NOMO-1 (cell line): ENCODE measurements around the gene KIR2DL3.
"Not testable (repeated sequence)": the region's sequence is repeated elsewhere in the genome, so short reads cannot be mapped to it uniquely, and the experiment has no call there.

ENCODE experiments used
- DNase-seq, 2 experiments: peaks; one replicate each; lab custom pipeline; 2025; ENCODE audit not compliant: unreplicated experiment in 2 of 2; lab: John Stamatoyannopoulos, UW

Gene KIR2DL3

GRCh38 chr19:54786091-54786723 is 47.9 kb downstream of the KIR2DL3 start:
- not testable (repeated sequence) for DNase-seq

- DNase-seq: peak; percentile 52 to 74
These were observed 49.8 kb downstream of the KIR2DL3 start for GRCh38 chr19:54788154-54788553.

- DNase-seq: no peak
These were observed 52.4 kb downstream of the KIR2DL3 start for GRCh38 chr19:54790711-54791110.

- no peak for DNase-seq
These were observed 53.2 kb downstream of the KIR2DL3 start for GRCh38 chr19:54791476-54791875.

- DNase-seq: peak; percentile 27 to 53
These were observed 54.5 kb downstream of the KIR2DL3 start for GRCh38 chr19:54792814-54793213.

GRCh38 chr19:54795758-54796157 is 57.4 kb downstream of the KIR2DL3 start:
- peak; percentile 73 to 91 for DNase-seq
